HG02885 (cell line): ENCODE data around the gene C1orf159.

Source experiments
- ATAC-seq: cut with Tn5 transposase; IDR thresholded peaks from one replicate; pipeline ENCODE4 v1.9.1; 2021; ENCODE audit warnings: mild to moderate bottlenecking; ENCODE audit not compliant: unreplicated experiment, poor library complexity

C1orf159 gene

DNA sequence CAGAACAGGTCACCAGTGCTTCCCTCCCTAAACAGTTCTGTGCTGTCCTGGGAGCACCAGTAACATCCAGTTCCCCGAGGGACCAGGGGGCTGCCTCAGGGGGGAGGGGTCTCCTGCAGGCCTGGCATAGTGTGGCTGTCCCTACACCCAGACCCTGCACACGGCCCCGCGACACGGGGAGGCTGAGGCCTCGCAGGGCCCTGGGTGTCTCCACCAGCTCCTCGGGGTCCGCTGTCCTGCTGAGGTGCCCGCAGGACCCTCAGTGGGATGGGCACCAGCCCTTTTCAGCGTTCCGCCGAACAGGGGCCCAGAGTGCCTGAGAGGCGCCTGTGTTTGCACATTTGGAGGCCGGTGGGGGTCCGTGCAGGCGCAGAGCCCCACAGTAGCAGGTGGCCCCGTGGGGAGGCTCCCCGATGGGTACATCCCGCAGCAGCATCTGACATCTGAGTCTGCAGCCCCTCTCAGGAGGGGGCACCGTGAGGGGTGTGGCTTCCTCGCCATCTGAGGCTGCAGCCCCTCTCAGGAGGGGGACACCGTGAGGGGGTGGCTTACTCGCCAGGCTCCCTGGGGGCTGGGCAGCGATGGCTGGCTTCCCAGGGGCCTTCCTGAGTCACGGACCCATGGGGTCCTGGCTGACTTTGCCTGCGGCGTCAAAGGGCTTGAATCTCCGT is 18.5 kb upstream of the C1orf159 start:
- no peak for ATAC-seq

DNA sequence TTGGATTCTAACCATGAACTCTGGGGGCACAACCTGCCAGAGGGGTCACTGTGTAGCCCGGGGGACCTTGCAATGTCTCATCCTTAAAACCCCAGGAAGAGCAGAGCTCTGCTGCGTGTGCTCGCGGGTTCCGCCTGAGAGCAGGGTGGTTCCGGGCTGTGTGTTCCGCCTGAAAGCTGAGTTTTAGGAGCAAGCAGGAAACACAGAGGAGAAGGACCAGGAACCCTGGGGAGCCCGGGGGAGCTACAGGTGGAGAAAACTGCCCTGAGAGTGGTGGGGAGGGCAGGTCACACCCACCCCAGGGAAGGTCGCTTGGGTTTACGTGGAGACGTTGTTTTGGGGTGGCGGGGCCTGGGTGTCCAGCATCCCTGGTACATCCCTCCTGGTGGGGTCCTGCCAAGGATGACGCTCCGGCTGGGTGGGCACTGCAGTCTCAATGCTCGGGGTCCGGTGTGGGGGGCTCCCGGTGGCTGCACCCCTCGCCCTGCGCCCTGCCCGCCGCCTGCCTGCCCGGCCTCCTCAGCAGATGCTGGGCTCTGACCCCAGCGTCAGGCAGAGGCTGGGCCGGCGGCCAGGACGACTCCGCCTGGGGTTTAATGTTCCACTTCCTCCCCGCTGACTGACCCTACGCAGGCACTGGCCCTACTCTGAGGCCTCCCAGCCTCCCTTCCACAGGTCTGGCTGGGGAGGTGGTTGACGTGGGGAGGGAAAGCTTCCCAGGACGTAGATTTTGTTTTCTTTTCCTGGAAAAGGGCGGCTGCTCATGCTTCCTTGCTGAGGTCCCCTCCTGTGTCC is 17.3 kb upstream of the C1orf159 start:
- no peak for ATAC-seq

DNA sequence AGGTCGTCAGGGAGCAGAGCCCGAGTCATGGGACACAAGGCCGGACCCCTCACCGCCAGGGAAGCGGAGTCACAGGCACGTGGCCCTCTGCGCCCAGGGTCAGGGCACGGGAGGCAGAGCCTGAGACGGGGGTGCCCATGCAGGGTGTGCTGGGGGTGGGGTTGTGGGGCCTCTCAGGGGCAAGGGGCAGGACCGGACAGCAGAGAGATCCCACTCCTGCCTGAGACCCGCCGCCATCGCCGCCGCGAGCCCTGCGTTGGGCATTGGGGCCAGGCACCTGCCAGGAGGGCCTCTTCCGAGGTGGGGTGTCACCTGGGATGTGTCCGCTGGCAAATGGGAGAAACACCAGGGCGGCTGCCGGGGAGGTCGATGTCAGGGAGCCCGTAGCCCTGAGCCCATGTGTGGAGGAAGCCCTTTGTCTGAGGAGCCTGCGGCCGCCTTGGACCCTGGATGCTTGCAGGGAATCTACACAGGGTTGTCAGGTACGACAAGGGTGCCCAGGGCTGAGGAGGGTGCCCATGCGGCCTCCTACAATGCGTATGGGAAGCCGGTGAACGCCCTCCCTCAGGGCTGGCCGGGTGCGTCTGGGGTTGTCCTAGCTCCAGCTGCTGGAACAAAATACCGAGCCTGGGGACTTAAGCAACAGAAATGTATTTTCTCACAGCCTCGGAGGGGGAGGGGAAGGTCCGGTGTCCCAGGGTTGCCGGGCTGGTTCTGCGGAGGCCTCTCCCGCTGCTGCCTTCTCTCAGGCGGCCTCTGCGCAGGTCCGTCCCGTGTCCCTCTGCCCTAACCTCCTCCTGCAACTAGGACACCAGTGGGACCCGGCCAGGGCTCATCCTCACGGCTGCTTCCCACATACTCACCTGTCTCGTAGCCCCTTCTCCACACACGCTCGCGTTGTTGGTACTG is 16.4 kb upstream of the C1orf159 start:
- no peak for ATAC-seq

DNA sequence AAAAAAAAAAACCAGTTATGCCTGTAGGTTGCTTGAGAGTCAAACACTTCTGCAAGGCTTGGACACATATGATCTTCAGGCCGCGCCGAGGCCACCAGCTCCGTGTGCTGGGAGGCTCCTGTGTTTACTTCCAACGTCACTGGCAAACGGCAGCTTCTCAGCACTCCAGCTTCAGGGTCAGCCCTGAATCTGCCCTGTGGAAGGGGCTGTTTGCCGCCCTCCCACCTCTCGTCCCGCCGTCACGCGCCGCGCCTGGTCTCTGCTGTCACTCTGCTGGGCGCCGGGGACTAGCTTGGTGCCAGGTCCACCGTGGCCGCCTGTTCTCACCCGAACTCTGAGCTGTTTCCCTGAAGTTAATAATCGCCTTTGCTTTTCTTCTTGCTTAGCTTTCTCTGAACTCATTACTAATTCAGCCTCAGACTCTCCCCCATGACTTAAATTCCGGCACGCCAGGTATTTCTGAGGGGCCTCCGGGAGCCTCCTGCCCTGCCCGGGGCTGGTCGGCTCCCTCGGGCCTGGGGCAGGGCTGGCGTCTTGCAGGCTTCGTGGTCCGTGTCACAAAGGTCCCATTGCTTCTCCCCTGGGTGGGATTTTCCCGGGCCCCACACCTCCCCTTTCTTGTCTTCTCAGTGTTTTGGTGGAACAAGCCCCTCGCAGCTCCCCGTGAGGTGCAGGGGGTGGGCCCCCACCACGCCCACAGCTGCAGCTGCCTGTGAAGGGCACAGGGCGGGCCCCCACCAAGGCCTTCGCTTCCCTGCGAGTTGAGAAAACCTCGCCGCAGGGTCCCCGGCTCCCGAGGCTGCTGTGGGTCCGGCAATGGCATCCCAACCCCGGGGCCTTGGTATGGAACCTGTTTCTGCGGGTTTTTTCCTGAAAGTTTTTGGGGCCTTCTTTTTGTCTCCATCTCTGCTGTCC is 14.6 kb upstream of the C1orf159 start:
- no peak for ATAC-seq

DNA sequence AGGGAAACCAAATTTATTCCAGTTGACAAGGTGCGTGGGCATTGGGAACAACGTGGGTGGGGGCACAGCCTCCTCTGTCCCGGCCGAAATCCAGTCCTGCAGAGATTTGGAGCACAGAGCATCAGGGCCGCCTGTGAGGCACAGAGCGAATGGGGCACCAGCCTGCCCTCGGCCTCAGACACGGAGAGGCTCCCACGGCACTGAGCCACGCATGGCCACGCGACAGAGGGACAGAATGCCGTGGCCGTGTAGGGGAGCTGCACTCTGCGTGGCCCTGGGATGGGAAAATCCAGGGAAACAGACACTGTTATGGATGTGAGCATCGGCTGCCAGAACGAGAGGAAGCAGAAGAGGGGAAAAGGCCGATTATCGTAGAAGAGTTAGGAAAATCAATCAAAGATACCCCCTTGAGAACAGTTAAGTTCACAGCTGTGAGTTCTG is 13.5 kb upstream of the C1orf159 start:
- ATAC-seq, result no peak

DNA sequence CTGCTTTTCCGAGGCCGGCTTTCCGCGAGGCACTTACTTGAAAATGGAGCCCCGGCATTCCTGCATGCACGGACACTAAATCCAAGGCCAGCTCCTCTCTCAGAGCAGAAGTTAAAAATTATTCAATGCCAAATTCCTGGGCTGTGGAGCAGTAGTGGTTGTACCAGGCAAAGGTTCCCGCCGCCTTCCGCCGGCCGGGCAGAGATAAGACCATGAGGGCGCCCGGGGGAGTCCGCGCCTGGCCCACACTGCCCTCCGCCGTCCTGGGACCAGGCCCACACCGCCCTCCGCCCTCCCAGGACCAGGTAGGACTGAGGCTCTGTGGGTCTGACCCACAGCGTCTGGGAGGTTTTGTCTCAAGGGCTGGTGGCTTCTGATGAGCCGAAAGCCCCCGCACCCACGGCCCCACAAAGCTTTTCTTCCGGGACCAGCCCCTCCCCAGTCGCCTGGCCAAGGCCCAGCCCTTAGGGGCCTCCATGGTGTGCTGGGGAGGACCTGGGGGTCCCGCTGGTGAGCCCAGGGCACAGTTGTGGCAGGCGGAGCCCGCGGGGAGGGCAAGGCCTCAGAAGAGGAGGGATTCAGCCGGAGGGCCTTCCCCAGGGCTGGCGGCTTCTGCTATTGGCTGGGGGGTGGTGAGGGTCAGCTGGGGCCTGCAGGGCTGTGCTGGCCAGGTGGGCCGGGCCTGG is 12.7 kb upstream of the C1orf159 start:
- no peak for ATAC-seq

DNA sequence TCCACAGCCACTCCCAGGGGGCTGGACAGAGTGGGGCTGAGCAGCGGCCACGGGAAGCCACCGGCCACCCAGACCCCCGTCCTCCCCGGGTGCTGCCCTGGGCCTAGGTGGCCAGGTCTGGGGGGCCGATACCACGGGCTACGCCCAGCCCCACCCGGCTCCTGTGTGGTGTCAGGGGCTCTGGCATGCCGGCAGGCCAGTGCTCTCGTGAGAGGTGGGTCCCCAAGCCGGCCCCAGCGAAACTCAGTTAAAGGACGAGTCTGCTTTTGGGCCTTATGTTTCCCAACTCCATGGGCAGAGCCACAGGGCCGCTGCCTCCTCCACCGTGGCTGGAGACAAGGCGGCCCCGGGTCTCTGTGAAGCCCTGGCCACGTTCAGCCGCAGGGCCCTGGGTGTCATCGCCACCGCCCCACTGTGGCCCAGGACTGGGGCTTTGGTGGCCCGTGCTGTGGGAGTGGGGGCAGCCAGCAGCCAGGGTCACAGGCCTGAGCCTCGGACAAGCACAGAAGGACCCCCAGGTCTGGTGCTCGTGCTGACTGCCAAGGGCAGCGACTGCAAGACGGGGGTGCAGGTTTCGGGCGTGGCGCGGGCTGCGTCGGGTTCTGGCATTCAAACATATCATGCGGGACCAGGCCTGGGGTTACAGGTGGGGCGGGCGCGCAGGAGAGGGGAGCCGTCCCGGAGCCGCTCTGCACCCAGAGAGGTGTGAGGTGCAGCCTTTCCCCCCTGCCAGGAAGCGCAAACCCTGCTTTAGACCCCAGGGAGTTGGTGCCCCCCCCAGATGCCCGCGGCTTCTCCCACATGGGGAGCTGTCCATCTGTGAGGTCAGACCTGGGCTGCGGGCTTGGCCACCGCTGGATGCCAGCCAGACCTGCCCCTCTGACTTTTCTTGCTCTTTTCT is 11.9 kb upstream of the C1orf159 start:
- ATAC-seq, result no peak

DNA sequence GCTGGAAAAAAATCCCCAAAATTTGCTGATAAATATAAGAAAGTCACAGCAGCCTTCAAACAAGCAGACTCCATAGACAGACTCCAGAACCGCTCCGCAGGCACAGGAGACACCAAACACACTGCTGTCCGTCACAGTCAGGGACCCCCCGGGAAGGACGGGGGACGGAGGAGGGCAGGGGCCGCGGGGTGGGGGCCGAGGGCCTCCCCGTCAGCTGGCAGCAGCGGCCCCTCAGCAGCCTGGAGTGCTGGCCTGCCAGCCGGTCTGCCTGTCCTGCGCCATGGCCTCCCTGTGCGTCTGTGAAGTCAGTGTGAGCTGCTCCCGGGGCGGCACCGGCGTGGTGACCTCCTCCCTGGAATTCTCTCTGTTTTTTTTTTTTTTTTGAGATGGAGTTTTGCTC is 10.1 kb upstream of the C1orf159 start:
- ATAC-seq, result no peak

DNA sequence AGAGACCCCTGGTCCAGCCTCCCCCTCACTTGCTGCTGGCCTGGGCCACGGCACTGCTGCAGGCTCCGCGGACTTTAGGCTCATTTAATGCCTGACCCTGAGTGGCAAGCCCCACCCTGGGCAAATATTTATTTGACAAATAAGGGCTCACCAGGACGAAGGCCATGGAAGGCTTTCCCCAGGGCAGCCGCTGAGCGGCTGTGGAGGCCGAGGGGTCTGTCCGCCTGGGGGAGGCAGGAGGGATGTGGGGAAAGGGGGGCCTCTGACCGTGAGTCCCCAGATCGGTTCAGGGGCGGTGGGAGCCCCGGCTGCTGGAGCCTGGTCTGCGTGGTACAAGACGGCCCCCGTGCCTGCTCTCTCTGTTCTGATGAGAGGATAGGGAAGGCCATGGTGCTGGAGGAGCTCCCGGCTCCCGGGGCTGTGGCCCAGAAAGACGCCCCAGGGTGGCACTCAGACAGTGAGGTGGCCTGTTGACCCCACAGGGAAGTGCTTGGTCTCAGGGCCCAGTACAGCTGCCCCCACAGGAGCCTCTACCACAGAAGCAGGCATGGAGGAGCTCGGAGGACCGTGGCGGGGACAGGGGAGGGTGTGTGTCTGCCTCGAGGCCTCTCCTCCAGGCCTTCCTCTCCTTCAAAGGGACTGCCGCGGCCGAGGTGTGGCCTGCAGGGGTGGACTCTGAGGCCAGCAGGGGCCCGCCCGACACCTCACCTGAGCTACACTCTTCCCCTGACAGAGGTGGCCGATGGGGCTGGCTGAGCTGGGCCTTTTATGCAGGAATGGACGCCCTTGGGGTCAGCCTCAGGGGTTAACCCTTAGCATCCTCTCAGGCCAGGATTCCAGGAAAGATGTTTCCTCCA is 9.1 kb upstream of the C1orf159 start:
- ATAC-seq, result no peak

DNA sequence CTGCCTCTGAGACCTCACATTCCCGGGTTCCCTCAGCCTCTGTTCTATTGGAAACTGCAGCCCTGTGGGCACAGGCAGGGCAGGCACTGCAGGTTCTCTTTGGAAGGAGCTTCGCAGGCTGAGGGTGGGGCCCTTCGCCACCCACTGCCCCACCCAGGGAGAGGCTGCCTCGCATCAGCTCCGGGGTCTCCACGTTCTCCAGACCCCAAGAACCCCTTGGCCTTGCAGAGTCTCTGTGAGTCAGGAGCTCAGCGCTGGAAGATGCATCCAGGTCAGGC is 8.6 kb upstream of the C1orf159 start:
- no peak for ATAC-seq

DNA sequence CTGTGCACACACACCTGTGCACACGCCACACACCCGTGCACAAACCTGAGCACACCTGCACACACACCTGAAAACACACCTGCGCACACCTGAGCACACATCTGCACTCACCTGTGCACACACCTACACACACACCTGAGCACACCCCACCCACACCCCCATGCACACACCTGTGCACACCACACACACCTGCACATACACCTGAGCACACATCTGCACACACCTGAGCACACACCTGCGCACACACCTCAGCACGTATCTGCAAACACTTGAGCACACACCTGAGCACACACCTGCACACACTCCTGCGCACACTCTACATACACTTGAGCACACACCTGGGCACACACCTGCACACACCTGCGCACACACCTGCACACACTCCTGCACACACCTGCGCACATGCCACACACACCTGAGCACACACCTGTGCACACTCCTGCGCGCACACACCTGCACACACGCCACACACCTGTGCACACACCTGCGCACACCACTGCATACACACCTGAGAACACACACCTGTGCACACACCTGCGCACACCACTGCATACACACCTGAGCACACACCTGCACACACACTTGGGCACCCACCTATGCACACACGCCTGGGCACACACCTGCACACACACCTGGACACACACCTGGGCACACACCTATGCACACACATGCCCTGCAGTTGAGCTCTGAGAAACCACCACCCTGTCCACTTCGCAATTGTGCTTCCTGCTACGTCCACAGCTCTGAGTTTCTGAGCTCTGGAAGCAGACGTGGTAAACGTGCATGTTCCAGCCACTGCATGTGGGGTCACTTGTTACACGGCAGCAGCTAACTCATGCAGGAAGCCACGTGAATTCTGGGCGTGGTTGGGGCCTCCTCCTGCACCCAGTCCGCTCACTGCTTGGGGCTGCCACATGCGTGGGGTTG is 8.0 kb upstream of the C1orf159 start:
- no peak for ATAC-seq

DNA sequence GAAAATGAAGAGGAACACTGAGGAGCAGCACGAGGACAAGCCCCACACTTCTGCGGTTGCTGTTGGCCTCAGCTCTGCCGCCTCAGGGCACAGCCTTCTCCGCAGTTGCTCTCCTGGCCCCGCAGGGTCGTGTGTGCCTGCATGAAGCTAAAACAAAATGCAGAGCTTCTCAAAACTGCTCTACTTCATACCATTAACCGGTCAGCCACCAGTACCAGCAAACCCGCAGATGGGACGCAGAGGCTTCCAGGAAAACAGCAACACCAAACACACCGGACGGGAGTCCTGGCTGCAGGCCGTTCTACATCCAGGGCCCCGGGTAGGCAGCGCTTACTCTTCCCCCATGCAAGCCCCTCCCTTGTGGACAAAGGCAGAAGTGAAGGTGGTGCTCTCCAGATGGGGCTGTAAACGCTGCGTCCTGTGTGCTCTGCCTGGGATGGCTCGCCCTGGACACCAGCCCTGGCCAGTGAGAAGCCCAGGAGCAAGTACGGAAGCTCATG is 7.1 kb upstream of the C1orf159 start:
- ATAC-seq, result no peak

DNA sequence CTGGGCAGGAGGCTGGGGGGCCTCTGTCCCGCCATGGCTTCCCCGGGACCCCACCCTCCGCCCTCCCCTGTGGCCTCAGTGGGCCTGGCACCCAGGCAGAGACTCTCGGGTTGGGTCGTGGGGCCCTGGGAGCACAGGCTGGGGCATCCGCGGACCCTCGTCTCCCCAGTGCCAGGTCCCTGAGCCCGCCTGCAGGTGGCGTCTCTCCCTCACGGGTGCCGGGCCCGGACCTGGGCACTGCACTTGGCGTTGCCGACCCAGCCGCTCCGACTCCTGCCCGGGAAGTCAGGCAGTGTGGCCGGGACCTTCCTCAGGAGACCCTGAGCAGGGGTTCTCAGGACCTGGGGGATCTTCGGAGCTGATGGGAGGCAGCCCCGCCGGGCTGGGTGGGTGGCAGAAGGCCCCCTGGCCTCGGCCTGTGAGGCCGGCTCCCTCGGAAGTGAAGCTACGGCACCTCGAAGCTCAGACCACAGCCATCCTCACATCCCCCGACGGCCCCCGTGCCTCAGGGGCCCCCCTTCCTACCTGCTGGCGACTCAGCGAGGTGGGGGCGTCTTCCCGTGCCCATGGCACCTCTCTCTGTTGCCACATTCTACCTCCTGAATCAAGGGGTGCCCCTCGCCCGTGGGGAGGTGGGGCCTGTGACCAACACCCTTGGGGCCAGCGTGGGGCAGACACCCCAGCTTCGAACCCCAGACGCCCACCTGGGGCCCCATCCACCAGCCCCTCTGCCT is 6.4 kb upstream of the C1orf159 start:
- ATAC-seq, result peak; percentile 59

DNA sequence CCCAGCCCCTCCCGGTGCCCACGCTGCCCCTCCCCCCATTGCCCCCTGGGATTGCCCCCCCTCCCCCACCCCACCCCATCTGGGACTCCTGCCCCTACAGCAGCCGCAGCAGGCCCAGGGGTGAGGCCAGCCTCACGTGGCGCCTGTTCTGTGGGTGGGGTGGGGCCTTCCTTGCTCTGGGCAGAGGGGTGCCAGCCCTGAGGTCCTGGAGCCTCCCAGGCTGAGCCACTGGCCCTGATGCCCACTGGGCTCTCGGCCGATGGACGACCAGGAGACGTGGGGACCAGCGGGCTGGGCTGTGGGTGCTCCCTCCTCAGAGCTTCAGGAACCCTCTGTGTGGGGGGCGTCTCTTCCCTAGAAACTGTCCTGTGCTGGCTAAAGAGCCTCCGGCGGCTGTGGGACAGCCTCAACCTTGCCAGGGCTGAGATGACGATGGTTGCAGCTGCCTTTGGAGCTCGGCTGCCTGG is 5.8 kb upstream of the C1orf159 start:
- ATAC-seq, result no peak

DNA sequence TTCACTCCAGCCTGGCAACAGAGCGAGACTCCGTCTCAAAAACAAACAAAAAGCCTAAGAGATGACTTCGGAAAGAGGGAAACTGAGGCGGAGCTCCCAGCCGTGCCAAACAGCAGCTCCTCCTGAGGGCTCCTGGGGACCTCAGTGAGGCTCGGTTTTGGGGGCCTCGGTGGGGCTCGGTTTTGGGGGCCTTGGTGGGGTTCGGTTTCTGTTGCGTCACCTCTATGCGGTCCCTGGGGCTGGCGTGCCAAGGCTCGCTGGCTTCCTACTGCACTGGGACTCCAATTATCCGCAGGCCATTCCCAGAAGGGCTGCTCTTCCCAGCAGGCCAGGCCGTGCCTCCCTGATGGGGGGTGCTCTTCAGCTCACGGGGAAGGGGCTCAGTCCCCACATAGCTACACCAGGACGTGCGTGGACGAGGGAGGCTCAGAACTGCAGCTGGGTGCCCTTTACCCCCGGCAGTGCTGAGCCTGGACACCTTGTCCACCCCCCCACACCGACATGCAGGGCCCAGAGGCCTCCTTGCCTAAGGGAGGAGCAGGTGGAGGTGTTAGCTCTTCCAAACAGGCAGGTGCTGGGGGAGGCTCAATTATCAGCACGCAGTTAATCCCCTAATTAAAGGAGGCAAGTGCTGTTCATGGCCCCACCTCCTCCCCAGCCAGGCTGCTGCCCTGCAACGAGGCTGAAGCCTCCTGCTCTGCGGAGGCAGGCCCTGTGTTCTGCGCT is 5.1 kb upstream of the C1orf159 start:
- ATAC-seq, result no peak
